IMR-90 (cell line): Measurements from ENCODE around the gene ASS1. TPM values are rescaled to one million over a fixed set of nuclear protein-coding genes. Genes with fewer than 3 reads are reported as not detected.

Experiments used
- ATAC-seq: fragments of 200-7000 bp; cut with Tn5 transposase; 2 replicates; pipeline ENCODE4 v1.9.1; 2020; ENCODE audit warnings: low read depth, mild to moderate bottlenecking, moderate library complexity
- BruUV-seq: library from RNA; stranded (reverse); fragments of 400-500 nt; replicated peaks from 2 replicates; lab custom pipeline; 2021; lab: Mats Ljungman, UMichigan
- CTCF ChIA-PET: fragments of 300-600 bp; formaldehyde crosslinking; extraction: SDS; loops from one replicate; lab custom pipeline; 2021; ENCODE audit warnings: antibody characterized with exemption; lab: Yijun Ruan, JAX
- POLR2A ChIA-PET: fragments of 300-600 bp; sonication (Branson Sonifier 250); formaldehyde crosslinking; loops from one replicate; lab custom pipeline; 2022; ENCODE audit warnings: antibody characterized with exemption; ENCODE audit not compliant: unreplicated experiment; lab: Charles Lee
- DNase-seq: peaks from one replicate; pipeline ENCODE4 v3.0.0; 2013
- H2AFZ ChIP-seq: replicated peaks from 2 replicates; pipeline ENCODE3; 2013; ENCODE audit warnings: low read length, mild to moderate bottlenecking; ENCODE audit not compliant: poor library complexity
- H2AK5ac ChIP-seq: 2 replicates; pipeline ENCODE4 v1.6.1; 2013; ENCODE audit warnings: low read depth, low read length, inconsistent platforms
- H2AK9ac ChIP-seq: replicated peaks from 2 replicates; pipeline ENCODE3; 2013; ENCODE audit warnings: mild to moderate bottlenecking, low read depth, low read length, moderate library complexity; ENCODE audit not compliant: poor library complexity
- H2BK120ac ChIP-seq: 2 replicates; pipeline ENCODE4 v1.6.1; 2013; ENCODE audit warnings: low read depth, low read length, inconsistent platforms
- H2BK15ac ChIP-seq: 3 replicates; pipeline ENCODE4 v1.6.1; 2013; ENCODE audit warnings: low read depth, low read length, inconsistent platforms
- H2BK20ac ChIP-seq: 2 replicates; pipeline ENCODE4 v1.6.1; 2013; ENCODE audit warnings: low read depth, mild to moderate bottlenecking, inconsistent platforms, low read length, moderate library complexity
- H2BK5ac ChIP-seq: 2 replicates; pipeline ENCODE4 v1.6.1; 2013; ENCODE audit warnings: mild to moderate bottlenecking, low read depth, low read length, inconsistent platforms; ENCODE audit not compliant: poor library complexity, severe bottlenecking
- H3K14ac ChIP-seq: replicated peaks from 2 replicates; pipeline ENCODE4 v1.6.1; 2013; ENCODE audit warnings: low read depth, low read length, inconsistent platforms
- H3K18ac ChIP-seq: 2 replicates; pipeline ENCODE4 v1.6.1; 2013; ENCODE audit warnings: low read depth, low read length, control low read depth
- H3K23ac ChIP-seq: 2 replicates; pipeline ENCODE4 v1.6.1; 2013; ENCODE audit warnings: low read depth, low read length, inconsistent platforms
- H3K27ac ChIP-seq: 2 replicates; pipeline ENCODE4 v1.5.1; 2013; ENCODE audit warnings: mild to moderate bottlenecking, control low read depth, low read length; ENCODE audit not compliant: insufficient read depth
- H3K27me3 ChIP-seq: 2 replicates; pipeline ENCODE4 v1.6.1; 2013; ENCODE audit warnings: low read length; ENCODE audit not compliant: control insufficient read depth, insufficient read depth
- H3K36me3 ChIP-seq: 2 replicates; pipeline ENCODE4 v1.6.1; 2013; ENCODE audit warnings: low read length, mixed read lengths; ENCODE audit not compliant: control insufficient read depth, insufficient read depth
- H3K4ac ChIP-seq: 2 replicates; pipeline ENCODE4 v1.6.1; 2013; ENCODE audit warnings: low read depth, low read length, inconsistent platforms
- H3K4me1 ChIP-seq: 2 replicates; pipeline ENCODE4 v1.6.1; 2013; ENCODE audit warnings: low read length, mixed read lengths; ENCODE audit not compliant: control insufficient read depth, insufficient read depth
- H3K4me2 ChIP-seq: 2 replicates; pipeline ENCODE4 v1.6.1; 2013; ENCODE audit warnings: low read depth, mild to moderate bottlenecking, control low read depth, low read length, moderate library complexity
- H3K4me3 ChIP-seq: 2 replicates; pipeline ENCODE4 v1.5.1; 2013; ENCODE audit warnings: low read depth, mild to moderate bottlenecking, control low read depth, low read length, moderate library complexity; ENCODE audit not compliant: insufficient read depth
- H3K56ac ChIP-seq: 2 replicates; pipeline ENCODE4 v1.6.1; 2013; ENCODE audit warnings: low read length, inconsistent platforms; ENCODE audit not compliant: insufficient read depth; ENCODE audit errors: extremely low read depth
- H3K79me1 ChIP-seq, 2 experiments: 2 replicates each; pipeline ENCODE4 v1.6.1; 2013; ENCODE audit warnings: low read length in 2 of 2, inconsistent platforms in 1 of 2, low read depth in 1 of 2
- H3K9ac ChIP-seq: 2 replicates; pipeline ENCODE4 v1.6.1; 2013; ENCODE audit warnings: low read depth, low read length, control low read depth
- H3K9me1 ChIP-seq: 2 replicates; pipeline ENCODE4 v1.6.1; 2013; ENCODE audit warnings: low read length, inconsistent platforms; ENCODE audit not compliant: insufficient read depth
- H3K9me3 ChIP-seq: 2 replicates; pipeline ENCODE4 v1.6.1; 2013; ENCODE audit warnings: low read length; ENCODE audit not compliant: control insufficient read depth, insufficient read depth
- H4K20me1 ChIP-seq: 2 replicates; pipeline ENCODE4 v1.6.1; 2013; ENCODE audit warnings: low read length, inconsistent platforms; ENCODE audit not compliant: insufficient read depth
- H4K5ac ChIP-seq: 2 replicates; pipeline ENCODE4 v1.6.1; 2013; ENCODE audit warnings: mild to moderate bottlenecking, low read depth, low read length, control low read depth
- H4K8ac ChIP-seq, 2 experiments: 2 replicates each; pipeline ENCODE4 v1.6.1; 2013; ENCODE audit warnings: low read depth in 2 of 2, low read length in 2 of 2, control low read depth in 1 of 2, inconsistent platforms in 1 of 2
- H4K91ac ChIP-seq: 2 replicates; pipeline ENCODE4 v1.6.1; 2013; ENCODE audit warnings: low read depth, low read length, inconsistent platforms; ENCODE audit not compliant: insufficient read depth
- BHLHE40 ChIP-seq: fragments of 150-350 bp; IDR thresholded peaks from 2 replicates; pipeline ENCODE4 v1.6.1; 2016; ENCODE audit warnings: mild to moderate bottlenecking, low read depth, low read length
- CHD1 ChIP-seq: IDR thresholded peaks from 2 replicates; pipeline ENCODE4 v1.6.1; 2012; ENCODE audit warnings: low read depth, low read length, improper control_type of control experiment
- MXI1 ChIP-seq: IDR thresholded peaks from 2 replicates; pipeline ENCODE4 v1.6.1; 2012; ENCODE audit warnings: low read depth, mild to moderate bottlenecking, low read length, moderate library complexity, borderline replicate concordance
- POLR2A ChIP-seq: IDR thresholded peaks from 2 replicates; pipeline ENCODE4 v1.6.1; 2012; ENCODE audit warnings: mild to moderate bottlenecking, low read depth, low read length
- RFX5 ChIP-seq: IDR thresholded peaks from 2 replicates; pipeline ENCODE4 v1.8.0; 2012; ENCODE audit warnings: low read depth, mild to moderate bottlenecking, low read length, moderate library complexity
- SMC3 ChIP-seq: fragments of 150-350 bp; IDR thresholded peaks from 2 replicates; pipeline ENCODE4 v1.6.1; 2016; ENCODE audit warnings: low read depth, mild to moderate bottlenecking, antibody characterized with exemption, low read length, moderate library complexity
- whole genome bisulfite sequencing, 2 experiments: methylation state at CpG; one replicate each; pipeline versions ENCODE4 v1.1.5 to v1.1.7; 2013; ENCODE audit warnings: missing lambda C conversion rate in 2 of 2; ENCODE audit not compliant: insufficient read length in 1 of 2; ENCODE audit errors: extremely low coverage in 2 of 2; 5-methylcytosine and 5-hydroxymethylcytosine counted together
- dilution Hi-C: fragments of 300-500 bp; cut with HindIII; formaldehyde crosslinking; loops from one replicate; pipeline ENCODE4 v1.14.3; 2018; ENCODE audit warnings: low sequenced_read_pairs; ENCODE audit not compliant: unreplicated experiment
- in situ Hi-C: fragments of 300-500 bp; cut with MboI; formaldehyde crosslinking; loops from 3 replicates; pipeline ENCODE4 v1.14.3; 2019; ENCODE audit warnings: low sequenced_read_pairs, inconsistent platforms, mixed read lengths
- intact Hi-C: fragments of 100-400 bp; cut with micrococcal nuclease; formaldehyde crosslinking; loops from 2 replicates; pipeline ENCODE4 v1.10.0; 2022
- polyA plus RNA-seq, 3 experiments: library from polyadenylated mRNA; depleted of rRNA; stranded (reverse); fragments of >200 nt; gene quantifications; 2 replicates each; pipeline ENCODE4 v1.2.3, GENCODE V29; 2012; ENCODE audit warnings: low replicate concordance in 1 of 3
- total RNA-seq: library from RNA; depleted of rRNA; stranded (reverse); fragments of >200 nt; gene quantifications from 2 replicates; pipeline ENCODE4 v1.2.3, GENCODE V29; 2012
- TF ChIP-seq, protein P1 (sequence below): fragments of 150-350 bp; IDR thresholded peaks from 2 replicates; pipeline ENCODE4 v1.6.1; 2017; ENCODE audit warnings: mild to moderate bottlenecking, antibody characterized with exemption, low read length, low read depth
- TF ChIP-seq, protein P2 (sequence below): fragments of 150-350 bp; IDR thresholded peaks from 2 replicates; pipeline ENCODE4 v1.6.1; 2016; ENCODE audit warnings: low read depth, mild to moderate bottlenecking, low read length, moderate library complexity, borderline replicate concordance

ASS1 gene
- total and polyA plus RNA-seq, 2 of the 4 experiments (the other 2 are of a cell fraction), result 39.6 to 41.9 TPM

DNA sequence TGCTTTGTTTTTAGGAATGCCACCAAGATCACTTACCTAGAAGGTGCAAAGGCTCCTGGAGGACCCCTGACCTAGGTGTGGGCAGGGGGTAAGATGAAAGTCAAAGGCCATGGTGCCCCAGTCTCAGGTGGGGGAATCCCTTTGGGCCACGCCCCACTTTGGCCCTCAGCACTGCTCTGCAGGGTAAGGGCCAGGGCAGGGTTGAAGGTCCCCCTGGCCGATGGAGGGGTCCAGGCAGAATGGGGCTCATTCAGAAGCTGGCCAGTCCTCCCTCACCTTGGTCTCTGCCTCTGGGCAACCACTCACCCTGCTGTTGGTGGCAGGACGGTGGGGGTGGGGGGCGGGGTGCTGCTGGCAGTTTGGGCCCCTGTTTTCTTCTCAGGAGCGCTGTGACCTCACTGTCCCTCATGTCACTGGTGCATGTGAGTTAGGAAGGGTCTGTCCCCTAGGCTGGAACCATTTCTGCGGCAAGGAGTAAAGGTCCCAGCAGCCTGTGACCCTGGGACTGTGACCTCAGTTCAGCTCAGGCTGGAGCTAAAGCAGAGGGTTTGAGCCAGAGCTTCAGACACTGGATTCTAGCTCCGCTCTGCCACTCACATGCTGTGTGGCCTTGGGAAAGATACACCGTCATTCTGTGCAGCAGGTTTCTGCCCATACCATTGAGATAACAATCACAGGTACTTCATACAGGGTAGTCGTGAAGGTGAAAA lies 1.9 kb upstream of the ASS1 start:
- Histone ChIP-seq H3K14ac (no peak overlapping the region), H3K4me2 (no peak overlapping the region), H3K79me1 (no peaks in the 10 kb centered on the region), H3K56ac (no peak overlapping the region), H3K9ac (no peak overlapping the region), H3K4me3 (no peak overlapping the region), H2BK5ac (no peak overlapping the region), H2AK9ac (no peak overlapping the region), H4K91ac (no peak overlapping the region), H3K36me3 (no peaks in the 10 kb centered on the region), H2BK120ac (no peak overlapping the region), H4K5ac (no peak overlapping the region), H2BK15ac (no peak overlapping the region), H3K4ac (no peak overlapping the region), H2AK5ac (no peak overlapping the region), H3K4me1 (peaks cover 27% of the 10 kb centered on the region), H2AFZ (no peak overlapping the region), H3K9me1 (peaks cover 11% of the 10 kb centered on the region; the same call in 1 of the 2 replicates), H4K20me1 (no peaks in the 10 kb centered on the region), H2BK20ac (no peak overlapping the region), H4K8ac (no peak overlapping the region), H3K18ac (no peak overlapping the region), H3K9me3 (peaks cover 3% of the 10 kb centered on the region), H3K27me3 (peaks cover 9% of the 10 kb centered on the region), H3K23ac (no peak overlapping the region), H3K27ac (no peak overlapping the region)
- CTCF ChIA-PET, result no interaction called here
- TF ChIP-seq, protein P1, sequence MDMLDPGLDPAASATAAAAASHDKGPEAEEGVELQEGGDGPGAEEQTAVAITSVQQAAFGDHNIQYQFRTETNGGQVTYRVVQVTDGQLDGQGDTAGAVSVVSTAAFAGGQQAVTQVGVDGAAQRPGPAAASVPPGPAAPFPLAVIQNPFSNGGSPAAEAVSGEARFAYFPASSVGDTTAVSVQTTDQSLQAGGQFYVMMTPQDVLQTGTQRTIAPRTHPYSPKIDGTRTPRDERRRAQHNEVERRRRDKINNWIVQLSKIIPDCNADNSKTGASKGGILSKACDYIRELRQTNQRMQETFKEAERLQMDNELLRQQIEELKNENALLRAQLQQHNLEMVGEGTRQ, result no peak
- TF ChIP-seq, protein P2, sequence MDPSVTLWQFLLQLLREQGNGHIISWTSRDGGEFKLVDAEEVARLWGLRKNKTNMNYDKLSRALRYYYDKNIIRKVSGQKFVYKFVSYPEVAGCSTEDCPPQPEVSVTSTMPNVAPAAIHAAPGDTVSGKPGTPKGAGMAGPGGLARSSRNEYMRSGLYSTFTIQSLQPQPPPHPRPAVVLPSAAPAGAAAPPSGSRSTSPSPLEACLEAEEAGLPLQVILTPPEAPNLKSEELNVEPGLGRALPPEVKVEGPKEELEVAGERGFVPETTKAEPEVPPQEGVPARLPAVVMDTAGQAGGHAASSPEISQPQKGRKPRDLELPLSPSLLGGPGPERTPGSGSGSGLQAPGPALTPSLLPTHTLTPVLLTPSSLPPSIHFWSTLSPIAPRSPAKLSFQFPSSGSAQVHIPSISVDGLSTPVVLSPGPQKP, result no peak
- no peak for TF ChIP-seq RFX5
- no peak for TF ChIP-seq BHLHE40
- TF ChIP-seq SMC3, result no peak
- no peak for TF ChIP-seq POLR2A
- no peak for TF ChIP-seq CHD1
- TF ChIP-seq MXI1, result no peak
- no TSS peak for BruUV-seq
- POLR2A ChIA-PET, result no interaction called here
- intact Hi-C loops, result no loop called here
- in situ Hi-C loops, result no loop called here
- no peak for ATAC-seq
- no peak for DNase-seq
- dilution Hi-C loops, result no loop called here
- WGBS, 2 experiments, result 80% methylated on average over 4 of the region's 9 CpGs; no CpG with 5 or more reads in 1 of the 2 experiments
